SK-N-MC (cell line): Measurements from ENCODE around the gene UBXN11.

Experiments
- EZH2 ChIP-seq: fragments of 200-600 bp; sonication (generic); IDR thresholded peaks from one replicate; pipeline ENCODE4 v1.6.1; 2017; ENCODE audit warnings: antibody characterized with exemption
- POLR2AphosphoS5 ChIP-seq: IDR thresholded peaks from 2 replicates; pipeline ENCODE4 v1.6.1; 2012; ENCODE audit warnings: mild to moderate bottlenecking, low read depth, low read length, borderline replicate concordance

DNA sequence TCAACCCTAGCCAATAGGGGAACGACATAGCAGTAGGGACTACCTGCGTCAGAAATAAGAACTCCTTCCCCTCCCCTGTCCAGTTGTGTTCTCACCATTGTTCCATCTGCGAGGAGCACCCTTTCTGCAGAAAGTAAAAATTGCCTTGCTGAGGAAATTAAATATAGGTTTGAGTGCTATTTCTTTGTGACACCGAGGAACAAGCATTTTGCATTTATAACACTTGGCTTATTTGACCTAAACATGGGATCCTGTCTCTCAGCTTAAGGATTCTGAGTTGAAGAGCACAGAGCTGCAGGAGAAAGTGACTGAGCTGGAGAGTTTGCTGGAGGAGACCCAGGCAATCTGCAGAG is 37.3 kb downstream of the UBXN11 start:
- TF ChIP-seq EZH2: no peak
- TF ChIP-seq POLR2AphosphoS5: no peak
